HG03439 (cell line): ENCODE results near the gene PALS2.
A peak's percentile ranks its signal among the peaks of the same experiment; 100 is the strongest.

Experiments used
- ATAC-seq: cut with Tn5 transposase; IDR thresholded peaks from one replicate; pipeline ENCODE4 v1.9.1; 2021; ENCODE audit warnings: mild to moderate bottlenecking, moderate library complexity; ENCODE audit not compliant: unreplicated experiment

PALS2 gene

GRCh38 chr7:24572997-24573553 lies at the start of gene PALS2:
Gene PALS2, plus strand, starts transcription at chr7:24573452. Its CDS starts 50,216 bp downstream, at chr7:24623668.
- peak; percentile 50 for ATAC-seq

- ATAC-seq, result no peak
These were observed 42.0 kb upstream of the PALS2 start for GRCh38 chr7:24531255-24531654.

- ATAC-seq, result no peak
These were observed 36.6 kb upstream of the PALS2 start for GRCh38 chr7:24536682-24537081.

- ATAC-seq, result no peak
These were observed 32.3 kb upstream of the PALS2 start for GRCh38 chr7:24540956-24541355.

GRCh38 chr7:24545215-24545614 lies 28.0 kb upstream of the PALS2 start:
- no peak for ATAC-seq

GRCh38 chr7:24548390-24548789 lies 24.9 kb upstream of the PALS2 start:
- ATAC-seq, result no peak

GRCh38 chr7:24549991-24550390 lies 23.3 kb upstream of the PALS2 start:
- no peak for ATAC-seq

- ATAC-seq, result no peak
These were observed 18.1 kb upstream of the PALS2 start for GRCh38 chr7:24555184-24555583.

- no peak for ATAC-seq
These were observed 17.5 kb upstream of the PALS2 start for GRCh38 chr7:24555719-24556118.

GRCh38 chr7:24560772-24561171 lies 12.5 kb upstream of the PALS2 start:
- no peak for ATAC-seq

GRCh38 chr7:24566274-24566673 lies 7.0 kb upstream of the PALS2 start:
- no peak for ATAC-seq

GRCh38 chr7:24570983-24571382 lies 2.3 kb upstream of the PALS2 start:
- ATAC-seq, result no peak

- no peak for ATAC-seq
These were observed 1.2 kb upstream of the PALS2 start for GRCh38 chr7:24572016-24572392.

- no peak for ATAC-seq
These were observed 757 bp upstream of the PALS2 start for GRCh38 chr7:24572393-24572996.

- peak; percentile 25 for ATAC-seq
These were observed 494 bp downstream of the PALS2 start for GRCh38 chr7:24573554-24574338.

- ATAC-seq, result no peak
These were observed 1.1 kb downstream of the PALS2 start for GRCh38 chr7:24574386-24574785.

GRCh38 chr7:24574950-24575349 lies 1.7 kb downstream of the PALS2 start:
- no peak for ATAC-seq

GRCh38 chr7:24576171-24577025 lies 3.1 kb downstream of the PALS2 start:
- peak; percentile 27 for ATAC-seq

GRCh38 chr7:24578052-24578451 lies 4.8 kb downstream of the PALS2 start:
- no peak for ATAC-seq

- ATAC-seq, result no peak
These were observed 7.2 kb downstream of the PALS2 start for GRCh38 chr7:24580283-24580946.

GRCh38 chr7:24582166-24582565 lies 8.9 kb downstream of the PALS2 start:
- no peak for ATAC-seq
